ENCODE data around the gene GSTM2. TPM values are rescaled to one million over a fixed set of nuclear protein-coding genes. Genes with fewer than 3 reads are reported as not detected.
"Not testable (repeated sequence)": the region's sequence is repeated elsewhere in the genome, so short reads cannot be mapped to it uniquely, and the experiment has no call there.

The GSTM2 gene
- total RNA-seq, 1 donor = 14.8 TPM

- Histone ChIP-seq H3K4me2 (ENCODE audit: insufficient read depth, low read length) (no peak overlapping the region), H4K20me1 (ENCODE audit: insufficient read depth, low read length) (no peaks in the 10 kb centered on the region), H3K27me3 (ENCODE audit: insufficient read depth, low read length) (no peaks in the 10 kb centered on the region), H3K36me3 (ENCODE audit: insufficient read depth, low read length) (no peaks in the 10 kb centered on the region), H3K27ac (ENCODE audit: low read depth, low read length) (no peak overlapping the region), H3K79me2 (ENCODE audit: insufficient read depth, low read length) (no peaks in the 10 kb centered on the region), H2AFZ (ENCODE audit: low read length) (no peak overlapping the region), H3K9me3 (ENCODE audit: low read depth, low read length) (no peaks in the 10 kb centered on the region), H3K4me1 (ENCODE audit: insufficient read depth, low read length) (no peaks in the 10 kb centered on the region), H3K4me3 (ENCODE audit: insufficient read depth, low read length) (no peak overlapping the region)
- no peak for TF ChIP-seq CTCF (IDR thresholded peaks at IDR 0.05; ENCODE audit: extremely low read depth, low read depth, low read length)
- no peak for DNase-seq (ENCODE audit: insufficient read length, low spot score, missing footprints)
These were observed 9.6 kb downstream of the GSTM2 start for GRCh38 chr1:109677459-109677858.

GRCh38 chr1:109678637-109679036 is 10.8 kb downstream of the GSTM2 start:
- not testable (repeated sequence) for H3K4me1 ChIP-seq (ENCODE audit: insufficient read depth, low read length); H3K36me3 ChIP-seq (ENCODE audit: insufficient read depth, low read length); H2AFZ ChIP-seq (ENCODE audit: low read length); H3K4me3 ChIP-seq (ENCODE audit: insufficient read depth, low read length); H3K9me3 ChIP-seq (ENCODE audit: low read depth, low read length); H3K27me3 ChIP-seq (ENCODE audit: insufficient read depth, low read length); H3K4me2 ChIP-seq (ENCODE audit: insufficient read depth, low read length); H3K27ac ChIP-seq (ENCODE audit: low read depth, low read length); DNase-seq (ENCODE audit: insufficient read length, low spot score, missing footprints); H3K79me2 ChIP-seq (ENCODE audit: insufficient read depth, low read length); H4K20me1 ChIP-seq (ENCODE audit: insufficient read depth, low read length)

- not testable (repeated sequence) for H3K9me3 ChIP-seq (ENCODE audit: low read depth, low read length); H3K4me3 ChIP-seq (ENCODE audit: insufficient read depth, low read length); H3K27me3 ChIP-seq (ENCODE audit: insufficient read depth, low read length); H2AFZ ChIP-seq (ENCODE audit: low read length); H3K4me2 ChIP-seq (ENCODE audit: insufficient read depth, low read length); H4K20me1 ChIP-seq (ENCODE audit: insufficient read depth, low read length); DNase-seq (ENCODE audit: insufficient read length, low spot score, missing footprints); H3K27ac ChIP-seq (ENCODE audit: low read depth, low read length); H3K36me3 ChIP-seq (ENCODE audit: insufficient read depth, low read length); H3K79me2 ChIP-seq (ENCODE audit: insufficient read depth, low read length); H3K4me1 ChIP-seq (ENCODE audit: insufficient read depth, low read length)
These were observed 16.9 kb downstream of the GSTM2 start for GRCh38 chr1:109684777-109685176.

GRCh38 chr1:109685399-109685798 is 17.5 kb downstream of the GSTM2 start:
- not testable (repeated sequence) for H2AFZ ChIP-seq (ENCODE audit: low read length); H3K4me3 ChIP-seq (ENCODE audit: insufficient read depth, low read length); H3K36me3 ChIP-seq (ENCODE audit: insufficient read depth, low read length); H3K79me2 ChIP-seq (ENCODE audit: insufficient read depth, low read length); DNase-seq (ENCODE audit: insufficient read length, low spot score, missing footprints); H3K4me1 ChIP-seq (ENCODE audit: insufficient read depth, low read length); H3K27ac ChIP-seq (ENCODE audit: low read depth, low read length); H3K27me3 ChIP-seq (ENCODE audit: insufficient read depth, low read length); H4K20me1 ChIP-seq (ENCODE audit: insufficient read depth, low read length); H3K9me3 ChIP-seq (ENCODE audit: low read depth, low read length); H3K4me2 ChIP-seq (ENCODE audit: insufficient read depth, low read length)

GRCh38 chr1:109685890-109686289 is 18.0 kb downstream of the GSTM2 start:
- not testable (repeated sequence) for DNase-seq (ENCODE audit: insufficient read length, low spot score, missing footprints); H3K27me3 ChIP-seq (ENCODE audit: insufficient read depth, low read length); H3K4me2 ChIP-seq (ENCODE audit: insufficient read depth, low read length); H3K4me3 ChIP-seq (ENCODE audit: insufficient read depth, low read length); H3K27ac ChIP-seq (ENCODE audit: low read depth, low read length); H4K20me1 ChIP-seq (ENCODE audit: insufficient read depth, low read length); H3K79me2 ChIP-seq (ENCODE audit: insufficient read depth, low read length); H3K4me1 ChIP-seq (ENCODE audit: insufficient read depth, low read length); H3K36me3 ChIP-seq (ENCODE audit: insufficient read depth, low read length); H3K9me3 ChIP-seq (ENCODE audit: low read depth, low read length); H2AFZ ChIP-seq (ENCODE audit: low read length)

GRCh38 chr1:109687109-109687508 is 19.3 kb downstream of the GSTM2 start:
- Histone ChIP-seq H2AFZ (ENCODE audit: low read length) (peak overlapping the region; percentile 59), H3K4me3 (ENCODE audit: insufficient read depth, low read length) (peak overlapping the region; percentile 61), H3K4me2 (ENCODE audit: insufficient read depth, low read length) (peak overlapping the region; percentile 76)
- not testable (repeated sequence) for H3K9me3 ChIP-seq (ENCODE audit: low read depth, low read length); H3K79me2 ChIP-seq (ENCODE audit: insufficient read depth, low read length); H3K27ac ChIP-seq (ENCODE audit: low read depth, low read length); H4K20me1 ChIP-seq (ENCODE audit: insufficient read depth, low read length); DNase-seq (ENCODE audit: insufficient read length, low spot score, missing footprints); H3K4me1 ChIP-seq (ENCODE audit: insufficient read depth, low read length); H3K36me3 ChIP-seq (ENCODE audit: insufficient read depth, low read length); H3K27me3 ChIP-seq (ENCODE audit: insufficient read depth, low read length)
